HepG2 (cell line): ENCODE results near the gene PPOX. TPM values are rescaled to one million over a fixed set of nuclear protein-coding genes. Genes with fewer than 3 reads are reported as not detected.

Source experiments
- FIP1L1 ChIP-seq: fragments of 200-400 bp; formaldehyde crosslinking; IDR thresholded peaks from 2 replicates; pipeline ENCODE4 v1.6.1; 2018; ENCODE audit warnings: low read depth, mild to moderate bottlenecking, low read length, moderate library complexity, borderline replicate concordance; ENCODE audit not compliant: insufficient read depth
- FOXK2 ChIP-seq: fragments of 450-650 bp; IDR thresholded peaks from 2 replicates; pipeline ENCODE4 v1.6.1; 2016
- HDAC1 ChIP-seq: sonication (generic); formaldehyde crosslinking; IDR thresholded peaks from 2 replicates; pipeline ENCODE4 v1.5.1; 2020; ENCODE audit warnings: mild to moderate bottlenecking, missing genetic modification reagents
- HDAC2 ChIP-seq: sonication (generic); formaldehyde crosslinking; IDR thresholded peaks from 2 replicates; pipeline ENCODE4 v1.4.0; 2020; ENCODE audit warnings: missing genetic modification reagents
- JARID2 ChIP-seq: sonication (generic); formaldehyde crosslinking; IDR thresholded peaks from 2 replicates; pipeline ENCODE4 v1.8.1; 2023; ENCODE audit warnings: missing genetic modification reagents, inconsistent platforms; ENCODE audit not compliant: insufficient replicate concordance
- KLF9 ChIP-seq: IDR thresholded peaks from 2 replicates; pipeline ENCODE4 v1.6.1; 2016; ENCODE audit warnings: low read depth
- KMT2B ChIP-seq: IDR thresholded peaks from 2 replicates; pipeline ENCODE4 v1.6.1; 2016; ENCODE audit warnings: missing genetic modification reagents, missing compliant biosample characterization
- NCOA1 ChIP-seq: sonication (generic); formaldehyde crosslinking; IDR thresholded peaks from 2 replicates; pipeline ENCODE4 v1.9.0; 2021; ENCODE audit warnings: missing genetic modification reagents
- NFE2L1 ChIP-seq: sonication (generic); formaldehyde crosslinking; IDR thresholded peaks from 2 replicates; pipeline ENCODE4 v1.4.0; 2020; ENCODE audit warnings: missing genetic modification reagents, mild to moderate bottlenecking, borderline replicate concordance
- RXRA ChIP-seq: sonication (generic); formaldehyde crosslinking; IDR thresholded peaks from 2 replicates; pipeline ENCODE4 v1.5.1; 2020; ENCODE audit warnings: missing genetic modification reagents
- TOPORS ChIP-seq: sonication (generic); formaldehyde crosslinking; IDR thresholded peaks from 2 replicates; pipeline ENCODE4 v1.8.0; 2023; ENCODE audit warnings: mild to moderate bottlenecking, missing genetic modification reagents
- ZNF225 ChIP-seq: sonication (generic); formaldehyde crosslinking; IDR thresholded peaks from 2 replicates; pipeline ENCODE4 v1.4.0; 2020; ENCODE audit warnings: mild to moderate bottlenecking, missing genetic modification reagents
- ZNF24 ChIP-seq: fragments of 450-650 bp; IDR thresholded peaks from 2 replicates; pipeline ENCODE4 v1.6.1; 2017; ENCODE audit warnings: antibody characterized with exemption, mild to moderate bottlenecking
- ZNF614 ChIP-seq: IDR thresholded peaks from 2 replicates; pipeline ENCODE4 v1.6.1; 2018; ENCODE audit warnings: missing biosample characterization, missing genetic modification reagents, inconsistent platforms, borderline replicate concordance
- polyA plus RNA-seq, 8 experiments: library from polyadenylated mRNA; depleted of rRNA in 3 of 8; stranded (reverse) in 7 of 8; unstranded in 1 of 8; fragments of >200 nt; fragmentation: Illumina TruSeq in 4 of 8; extraction: Trizol in 4 of 8; gene quantifications; 2 replicates each; pipeline versions ENCODE4 v1.2.1 to v1.2.3, GENCODE V29; 2011 to 2016; ENCODE audit warnings: low read depth in 4 of 8, missing spikeins in 1 of 8, mixed read lengths in 1 of 8; ENCODE audit not compliant: insufficient read depth in 1 of 8
- total RNA-seq, 5 experiments: library from RNA; depleted of rRNA; stranded (reverse); fragments of >200 nt; fragmentation: Illumina TruSeq; extraction: Trizol; gene quantifications; 2 replicates each; pipeline ENCODE4 v1.2.3, GENCODE V29; 2016; ENCODE audit warnings: low read depth in 1 of 5
- TF ChIP-seq, protein P1 (sequence below): fragments of 450-650 bp; IDR thresholded peaks from 2 replicates; pipeline ENCODE4 v1.6.1; 2017; ENCODE audit warnings: mild to moderate bottlenecking
- TF ChIP-seq, protein P2 (sequence below): sonication (generic); formaldehyde crosslinking; IDR thresholded peaks from 2 replicates; pipeline ENCODE4 v1.5.0; 2020; ENCODE audit warnings: mild to moderate bottlenecking, missing genetic modification reagents, borderline replicate concordance
- TF ChIP-seq, protein P3 (sequence below): sonication (generic); formaldehyde crosslinking; conservative IDR thresholded peaks from 2 replicates; pipeline ENCODE4 v1.5.0; 2020; ENCODE audit warnings: missing genetic modification reagents
- TF ChIP-seq, protein P4 (sequence below): sonication (generic); formaldehyde crosslinking; IDR thresholded peaks from 2 replicates; pipeline ENCODE4 v1.8.1; 2023; ENCODE audit warnings: missing genetic modification reagents, inconsistent platforms, borderline replicate concordance
- TF ChIP-seq, protein P5 (sequence below): sonication (generic); formaldehyde crosslinking; IDR thresholded peaks from 2 replicates; pipeline ENCODE4 v1.8.1; 2023; ENCODE audit warnings: mild to moderate bottlenecking, moderate library complexity, missing genetic modification reagents

Gene PPOX
- total and polyA plus RNA-seq, 2 of the 13 experiments (the other 11 are each of a cell fraction or from before 2014, with no cell fraction given): 15.5 to 27.7 TPM

DNA sequence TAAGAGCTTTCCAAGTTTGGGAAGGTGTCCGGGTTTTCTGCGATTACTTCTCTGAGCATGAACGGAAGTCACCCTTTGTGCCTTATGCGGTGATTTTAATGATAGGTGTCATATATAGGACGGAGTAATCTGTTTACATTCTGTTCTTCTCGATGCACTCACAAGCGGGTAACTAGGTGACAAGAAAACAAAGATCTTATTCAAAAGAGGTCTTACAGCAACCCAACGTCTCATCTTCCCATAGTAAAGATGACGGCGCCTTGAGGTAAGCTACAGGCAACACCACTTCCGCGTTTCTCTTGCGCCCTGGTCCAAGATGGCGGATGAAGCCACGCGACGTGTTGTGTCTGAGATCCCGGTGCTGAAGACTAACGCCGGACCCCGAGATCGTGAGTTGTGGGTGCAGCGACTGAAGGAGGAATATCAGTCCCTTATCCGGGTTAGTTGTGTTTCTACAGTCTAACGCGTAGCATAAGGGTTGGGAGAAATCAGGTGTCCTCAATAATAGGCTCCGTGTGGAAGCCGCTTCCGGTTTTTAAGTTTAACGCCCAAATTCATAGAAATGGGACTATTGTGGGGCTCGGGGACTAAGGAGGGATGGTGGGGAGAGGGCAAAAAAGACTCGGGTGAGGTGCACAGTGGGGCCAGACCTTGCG is 12.4 kb upstream of the PPOX start, which contains the start of gene UFC1 (continued):
- TF ChIP-seq, protein P1, sequence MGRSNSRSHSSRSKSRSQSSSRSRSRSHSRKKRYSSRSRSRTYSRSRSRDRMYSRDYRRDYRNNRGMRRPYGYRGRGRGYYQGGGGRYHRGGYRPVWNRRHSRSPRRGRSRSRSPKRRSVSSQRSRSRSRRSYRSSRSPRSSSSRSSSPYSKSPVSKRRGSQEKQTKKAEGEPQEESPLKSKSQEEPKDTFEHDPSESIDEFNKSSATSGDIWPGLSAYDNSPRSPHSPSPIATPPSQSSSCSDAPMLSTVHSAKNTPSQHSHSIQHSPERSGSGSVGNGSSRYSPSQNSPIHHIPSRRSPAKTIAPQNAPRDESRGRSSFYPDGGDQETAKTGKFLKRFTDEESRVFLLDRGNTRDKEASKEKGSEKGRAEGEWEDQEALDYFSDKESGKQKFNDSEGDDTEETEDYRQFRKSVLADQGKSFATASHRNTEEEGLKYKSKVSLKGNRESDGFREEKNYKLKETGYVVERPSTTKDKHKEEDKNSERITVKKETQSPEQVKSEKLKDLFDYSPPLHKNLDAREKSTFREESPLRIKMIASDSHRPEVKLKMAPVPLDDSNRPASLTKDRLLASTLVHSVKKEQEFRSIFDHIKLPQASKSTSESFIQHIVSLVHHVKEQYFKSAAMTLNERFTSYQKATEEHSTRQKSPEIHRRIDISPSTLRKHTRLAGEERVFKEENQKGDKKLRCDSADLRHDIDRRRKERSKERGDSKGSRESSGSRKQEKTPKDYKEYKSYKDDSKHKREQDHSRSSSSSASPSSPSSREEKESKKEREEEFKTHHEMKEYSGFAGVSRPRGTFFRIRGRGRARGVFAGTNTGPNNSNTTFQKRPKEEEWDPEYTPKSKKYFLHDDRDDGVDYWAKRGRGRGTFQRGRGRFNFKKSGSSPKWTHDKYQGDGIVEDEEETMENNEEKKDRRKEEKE: no peak
- TF ChIP-seq JARID2 (CRISPR knock-in tag) (no peak), KMT2B (CRISPR knock-in tag) (peak; percentile 88), ZNF614 (CRISPR knock-in tag) (peak; percentile 28; the same call in 1 of the 2 replicates), NFE2L1 (CRISPR knock-in tag) (no peak), KLF9 (CRISPR knock-in tag) (0 out of 2 replicates have a peak, but pooled peaks have one; percentile 32), ZNF225 (CRISPR knock-in tag) (no peak), RXRA (CRISPR knock-in tag) (0 out of 2 replicates have a peak, but pooled peaks have one; percentile 40), HDAC2 (CRISPR knock-in tag) (peak; percentile 42; the same call in 1 of the 2 replicates), FIP1L1 (no peak), NCOA1 (CRISPR knock-in tag) (0 out of 2 replicates have a peak, but pooled peaks have one; percentile 32), HDAC1 (peak; percentile 53), FOXK2 (0 out of 2 replicates have a peak, but pooled peaks have one; percentile 20), ZNF24 (no peak), TOPORS (CRISPR knock-in tag) (peak; percentile 53; the same call in 1 of the 2 replicates)
- TF ChIP-seq, protein P2, sequence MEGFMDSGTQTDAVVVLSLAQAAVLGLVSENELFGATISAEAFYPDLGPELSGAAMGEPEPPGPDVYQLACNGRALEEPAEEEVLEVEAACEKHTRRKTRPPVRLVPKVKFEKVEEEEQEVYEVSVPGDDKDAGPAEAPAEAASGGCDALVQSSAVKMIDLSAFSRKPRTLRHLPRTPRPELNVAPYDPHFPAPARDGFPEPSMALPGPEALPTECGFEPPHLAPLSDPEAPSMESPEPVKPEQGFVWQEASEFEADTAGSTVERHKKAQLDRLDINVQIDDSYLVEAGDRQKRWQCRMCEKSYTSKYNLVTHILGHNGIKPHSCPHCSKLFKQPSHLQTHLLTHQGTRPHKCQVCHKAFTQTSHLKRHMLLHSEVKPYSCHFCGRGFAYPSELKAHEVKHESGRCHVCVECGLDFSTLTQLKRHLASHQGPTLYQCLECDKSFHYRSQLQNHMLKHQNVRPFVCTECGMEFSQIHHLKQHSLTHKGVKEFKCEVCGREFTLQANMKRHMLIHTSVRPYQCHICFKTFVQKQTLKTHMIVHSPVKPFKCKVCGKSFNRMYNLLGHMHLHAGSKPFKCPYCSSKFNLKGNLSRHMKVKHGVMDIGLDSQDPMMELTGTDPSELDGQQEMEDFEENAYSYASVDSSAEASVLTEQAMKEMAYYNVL (CRISPR knock-in tag): no peak
- TF ChIP-seq, protein P3, sequence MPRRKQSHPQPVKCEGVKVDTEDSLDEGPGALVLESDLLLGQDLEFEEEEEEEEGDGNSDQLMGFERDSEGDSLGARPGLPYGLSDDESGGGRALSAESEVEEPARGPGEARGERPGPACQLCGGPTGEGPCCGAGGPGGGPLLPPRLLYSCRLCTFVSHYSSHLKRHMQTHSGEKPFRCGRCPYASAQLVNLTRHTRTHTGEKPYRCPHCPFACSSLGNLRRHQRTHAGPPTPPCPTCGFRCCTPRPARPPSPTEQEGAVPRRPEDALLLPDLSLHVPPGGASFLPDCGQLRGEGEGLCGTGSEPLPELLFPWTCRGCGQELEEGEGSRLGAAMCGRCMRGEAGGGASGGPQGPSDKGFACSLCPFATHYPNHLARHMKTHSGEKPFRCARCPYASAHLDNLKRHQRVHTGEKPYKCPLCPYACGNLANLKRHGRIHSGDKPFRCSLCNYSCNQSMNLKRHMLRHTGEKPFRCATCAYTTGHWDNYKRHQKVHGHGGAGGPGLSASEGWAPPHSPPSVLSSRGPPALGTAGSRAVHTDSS (CRISPR knock-in tag): no peak
- TF ChIP-seq, protein P4, sequence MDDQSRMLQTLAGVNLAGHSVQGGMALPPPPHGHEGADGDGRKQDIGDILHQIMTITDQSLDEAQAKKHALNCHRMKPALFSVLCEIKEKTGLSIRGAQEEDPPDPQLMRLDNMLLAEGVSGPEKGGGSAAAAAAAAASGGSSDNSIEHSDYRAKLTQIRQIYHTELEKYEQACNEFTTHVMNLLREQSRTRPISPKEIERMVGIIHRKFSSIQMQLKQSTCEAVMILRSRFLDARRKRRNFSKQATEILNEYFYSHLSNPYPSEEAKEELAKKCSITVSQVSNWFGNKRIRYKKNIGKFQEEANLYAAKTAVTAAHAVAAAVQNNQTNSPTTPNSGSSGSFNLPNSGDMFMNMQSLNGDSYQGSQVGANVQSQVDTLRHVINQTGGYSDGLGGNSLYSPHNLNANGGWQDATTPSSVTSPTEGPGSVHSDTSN (CRISPR knock-in tag): no peak
- TF ChIP-seq, protein P5, sequence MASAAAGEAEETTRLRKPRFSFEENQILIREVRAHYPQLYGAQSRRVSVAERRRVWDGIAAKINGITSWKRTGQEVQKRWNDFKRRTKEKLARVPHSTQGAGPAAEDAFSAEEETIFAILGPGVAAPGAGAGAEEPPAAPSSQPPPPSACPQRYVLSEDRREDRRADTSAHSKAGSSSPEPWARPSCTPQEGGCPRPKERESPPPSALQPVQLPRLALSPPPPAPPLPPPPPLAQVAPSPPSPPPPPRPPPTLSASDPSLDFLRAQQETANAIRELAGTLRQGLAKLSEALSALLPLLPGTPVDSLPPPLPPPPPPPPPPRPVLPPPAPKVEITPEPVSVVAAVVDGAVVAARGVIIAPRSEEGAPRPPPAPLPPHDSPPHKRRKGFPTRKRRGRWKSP (CRISPR knock-in tag): peak; percentile 68; the same call in 1 of the 2 replicates
